GM12878 (cell line): ENCODE measurements around the gene PSMB7. TPM values are rescaled to one million over a fixed set of nuclear protein-coding genes. Genes with fewer than 3 reads are reported as not detected.

Experiments
- ATAC-seq: fragments of 200-7000 bp; cut with Tn5 transposase; 3 replicates; pipeline ENCODE4 v1.9.1; 2020; ENCODE audit warnings: mild to moderate bottlenecking, moderate library complexity
- BruUV-seq: library from RNA; stranded (reverse); fragments of 400-500 nt; replicated peaks from 2 replicates; lab custom pipeline; 2021; lab: Mats Ljungman, UMichigan
- CTCF ChIA-PET: fragments of 300-600 bp; sonication (Branson Sonifier 250); formaldehyde crosslinking; extraction: SDS; loops from one replicate; lab custom pipeline; 2021; ENCODE audit warnings: inconsistent platforms; lab: Yijun Ruan, JAX
- POLR2A ChIA-PET: fragments of 350-600 bp; formaldehyde crosslinking; extraction: SDS; loops from one replicate; lab custom pipeline; 2021; ENCODE audit warnings: inconsistent platforms; lab: Charles Lee
- RAD21 ChIA-PET: fragments of 300-600 bp; sonication (Branson Sonifier 250); formaldehyde crosslinking; loops from one replicate; lab custom pipeline; 2023; ENCODE audit warnings: antibody characterized with exemption; ENCODE audit not compliant: unreplicated experiment; lab: Charles Lee
- SMC1A ChIA-PET: fragments of 300-600 bp; sonication (Branson Sonifier 250); formaldehyde crosslinking; loops from one replicate; lab custom pipeline; 2023; ENCODE audit not compliant: unreplicated experiment, uncharacterized antibody; lab: Charles Lee
- DNase-seq: peaks from one replicate; pipeline ENCODE4 v3.0.0-alpha.2; 2011; ENCODE audit warnings: low read depth, low spot score
- FAIRE-seq: peaks from 3 replicates; lab custom pipeline; 2011; peaks lifted over from hg19 to GRCh38; lab: Jason Lieb, UNC
- H2AFZ ChIP-seq: 2 replicates; pipeline ENCODE4 v1.6.0; 2011; ENCODE audit warnings: low read depth, low read length, control low read depth; ENCODE audit not compliant: control insufficient read depth
- H3K27ac ChIP-seq: 2 replicates; pipeline ENCODE4 v1.5.1; 2011; ENCODE audit warnings: control low read depth; ENCODE audit not compliant: control insufficient read depth, insufficient read depth
- H3K27me3 ChIP-seq, 2 experiments: replicated peaks in 1 of 2; 2 replicates each; pipeline versions ENCODE4 v1.6.0 to v1.6.1; 2011; ENCODE audit warnings: low read length in 1 of 2; ENCODE audit not compliant: control insufficient read depth in 2 of 2, insufficient read depth in 2 of 2
- H3K36me3 ChIP-seq, 2 experiments: 2 replicates each; pipeline ENCODE4 v1.5.1; 2011; ENCODE audit warnings: low read length in 1 of 2; ENCODE audit not compliant: control insufficient read depth in 2 of 2, insufficient read depth in 2 of 2
- H3K4me1 ChIP-seq: 2 replicates; pipeline ENCODE4 v1.6.1; 2011; ENCODE audit warnings: mild to moderate bottlenecking, low read length, moderate library complexity, mixed read lengths; ENCODE audit not compliant: control insufficient read depth, insufficient read depth
- H3K4me2 ChIP-seq: 2 replicates; pipeline ENCODE4 v1.6.0; 2011; ENCODE audit warnings: control low read depth; ENCODE audit not compliant: control insufficient read depth, insufficient read depth
- H3K4me3 ChIP-seq: fragments of 200-600 bp; sonication (generic); 2 replicates; pipeline ENCODE4 v1.5.1; 2016
- H3K79me2 ChIP-seq: 2 replicates; pipeline ENCODE4 v1.6.0; 2011; ENCODE audit warnings: low read length; ENCODE audit not compliant: control insufficient read depth, insufficient read depth
- H3K9ac ChIP-seq: 2 replicates; pipeline ENCODE4 v1.8.0; 2011; ENCODE audit warnings: low read length, control low read depth, mixed read lengths; ENCODE audit not compliant: control insufficient read depth, insufficient read depth
- H3K9me3 ChIP-seq: replicated peaks from 3 replicates; pipeline ENCODE4 v1.5.1; 2011; ENCODE audit warnings: mild to moderate bottlenecking, low read length; ENCODE audit not compliant: control insufficient read depth, insufficient read depth
- H4K20me1 ChIP-seq: 2 replicates; pipeline ENCODE4 v1.6.0; 2011; ENCODE audit not compliant: control insufficient read depth, insufficient read depth
- CBX3 ChIP-seq: fragments of 200-600 bp; sonication (generic); IDR thresholded peaks from 2 replicates; pipeline ENCODE4 v1.6.1; 2016; ENCODE audit warnings: low read depth, borderline replicate concordance
- CREM ChIP-seq: IDR thresholded peaks from 2 replicates; pipeline ENCODE4 v1.6.1; 2014; ENCODE audit warnings: antibody characterized with exemption, low read depth
- HDAC2 ChIP-seq: fragments of 200-600 bp; sonication (generic); IDR thresholded peaks from 2 replicates; pipeline ENCODE4 v1.6.1; 2017
- MYC ChIP-seq: IDR thresholded peaks from 2 replicates; pipeline ENCODE4 v1.6.1; 2011; ENCODE audit warnings: mild to moderate bottlenecking, low read length, moderate library complexity, inconsistent platforms; ENCODE audit not compliant: insufficient read depth, insufficient replicate concordance, insufficient read length, severe bottlenecking
- PAX5 ChIP-seq: IDR thresholded peaks from 2 replicates; pipeline ENCODE4 v1.6.1; 2011; ENCODE audit warnings: low read depth, low read length, borderline replicate concordance
- RAD51 ChIP-seq: fragments of 450-650 bp; IDR thresholded peaks from 2 replicates; pipeline ENCODE4 v1.6.1; 2016; ENCODE audit warnings: moderate library complexity, mild to moderate bottlenecking, inconsistent platforms
- RUNX3 ChIP-seq: IDR thresholded peaks from 2 replicates; pipeline ENCODE4 v1.6.1; 2012; ENCODE audit warnings: low read length, inconsistent platforms
- SIX5 ChIP-seq: IDR thresholded peaks from 2 replicates; pipeline ENCODE4 v1.6.1; 2011; ENCODE audit warnings: mild to moderate bottlenecking, low read depth, low read length, moderate library complexity; ENCODE audit not compliant: severe bottlenecking
- TCF12 ChIP-seq: IDR thresholded peaks from 2 replicates; pipeline ENCODE4 v1.6.1; 2011; ENCODE audit warnings: low read depth, mild to moderate bottlenecking, low read length
- USF1 ChIP-seq: IDR thresholded peaks from 2 replicates; pipeline ENCODE4 v1.6.1; 2011; ENCODE audit warnings: borderline replicate concordance, low read depth, mild to moderate bottlenecking, moderate library complexity, mixed read lengths, low read length; ENCODE audit not compliant: insufficient read depth; ENCODE audit errors: extremely low read length
- WGBS: methylation state at CpG from one replicate; pipeline ENCODE4 v1.1.6; 2016; ENCODE audit warnings: low lambda C conversion rate; ENCODE audit not compliant: insufficient replicate concordance, insufficient coverage; ENCODE audit errors: missing lambda C conversion rate; 5-methylcytosine and 5-hydroxymethylcytosine counted together
- in situ Hi-C: fragments of 300-500 bp; cut with MboI; formaldehyde crosslinking; loops from 9 replicates; pipeline ENCODE4 v1.14.3; 2018; ENCODE audit warnings: mixed read lengths
- intact Hi-C: fragments of 100-400 bp; cut with micrococcal nuclease; formaldehyde crosslinking; loops from one replicate; pipeline ENCODE4 v1.14.2; 2022; ENCODE audit not compliant: unreplicated experiment
- polyA plus RNA-seq, 11 experiments: library from polyadenylated mRNA; depleted of rRNA in 4 of 11; unstranded in 6 of 11; stranded (reverse) in 5 of 11; fragments of >200 nt; fragmentation: Nextera tagmentation in 4 of 11; fragmentation: Illumina TruSeq in 1 of 11; extraction: Ambion mirVana in 4 of 11; extraction: Trizol in 1 of 11; gene quantifications; 1 replicate in 1 of 11; 2 replicates in 10 of 11; pipeline versions ENCODE4 v1.2.1 to v1.2.3, GENCODE V29; 2011 to 2016; ENCODE audit warnings: inconsistent platforms in 2 of 11, missing spikeins in 2 of 11, low read depth in 1 of 11
- total RNA-seq, 4 experiments: library from RNA; depleted of rRNA in 3 of 4; stranded (reverse); fragments of >200 nt in 3 of 4; fragmentation: Illumina TruSeq in 1 of 4; extraction: Trizol in 1 of 4; gene quantifications; 2 replicates each; pipeline versions ENCODE4 v1.2.1 to v1.2.3, GENCODE V29; 2013 to 2021
- TF ChIP-seq, protein P1 (sequence below): fragments of 450-650 bp; formaldehyde crosslinking; IDR thresholded peaks from 2 replicates; pipeline ENCODE4 v1.4.0; 2020; ENCODE audit warnings: mild to moderate bottlenecking, moderate library complexity
- TF ChIP-seq, protein P2 (sequence below): fragments of 450-650 bp; formaldehyde crosslinking; IDR thresholded peaks from 2 replicates; pipeline ENCODE4 v1.5.0; 2022; ENCODE audit warnings: mild to moderate bottlenecking, missing genetic modification characterization
- TF ChIP-seq, protein P3 (sequence below): IDR thresholded peaks from 2 replicates; pipeline ENCODE4 v1.6.1; 2011; ENCODE audit warnings: mild to moderate bottlenecking, low read depth, low read length, moderate library complexity; ENCODE audit not compliant: insufficient replicate concordance

Gene PSMB7
- total and polyA plus RNA-seq, 10 of the 15 experiments (the other 5 are each of a cell fraction or from before 2014, with no cell fraction given): 174 to 564 (median 268) TPM

GRCh38 chr9:124453586-124454191, 38.4 kb upstream of the PSMB7 start:
- H4K20me1 ChIP-seq: no peaks in the 10 kb centered on the region
- SMC1A ChIA-PET: no interaction called here
- DNase-seq: no peak
- H3K27ac ChIP-seq: no peak overlapping the region
- POLR2A ChIA-PET: no interaction called here
- no peak for FAIRE-seq
- in situ Hi-C loops: no loop called here
- H3K27me3 ChIP-seq: peaks cover 5 to 9% of the 10 kb centered on the region in 2 experiments; a peak in 3 of 4 replicates
- no peak overlapping the region for H3K9ac ChIP-seq
- BruUV-seq: no TSS peak
- H2AFZ ChIP-seq: no peak overlapping the region
- no peak overlapping the region for H3K4me2 ChIP-seq
- WGBS: 58% methylated on average over 19 of the region's 35 CpGs
- CTCF ChIA-PET: no interaction called here
- H3K79me2 ChIP-seq: no peaks in the 10 kb centered on the region
- H3K9me3 ChIP-seq: no peaks in the 10 kb centered on the region
- intact Hi-C loops: no loop called here
- H3K36me3 ChIP-seq: no peaks in the 10 kb centered on the region
- H3K4me1 ChIP-seq: no peaks in the 10 kb centered on the region
- H3K4me3 ChIP-seq: no peak overlapping the region
- no peak for ATAC-seq
- RAD21 ChIA-PET: no interaction called here
- TF ChIP-seq, protein P1, sequence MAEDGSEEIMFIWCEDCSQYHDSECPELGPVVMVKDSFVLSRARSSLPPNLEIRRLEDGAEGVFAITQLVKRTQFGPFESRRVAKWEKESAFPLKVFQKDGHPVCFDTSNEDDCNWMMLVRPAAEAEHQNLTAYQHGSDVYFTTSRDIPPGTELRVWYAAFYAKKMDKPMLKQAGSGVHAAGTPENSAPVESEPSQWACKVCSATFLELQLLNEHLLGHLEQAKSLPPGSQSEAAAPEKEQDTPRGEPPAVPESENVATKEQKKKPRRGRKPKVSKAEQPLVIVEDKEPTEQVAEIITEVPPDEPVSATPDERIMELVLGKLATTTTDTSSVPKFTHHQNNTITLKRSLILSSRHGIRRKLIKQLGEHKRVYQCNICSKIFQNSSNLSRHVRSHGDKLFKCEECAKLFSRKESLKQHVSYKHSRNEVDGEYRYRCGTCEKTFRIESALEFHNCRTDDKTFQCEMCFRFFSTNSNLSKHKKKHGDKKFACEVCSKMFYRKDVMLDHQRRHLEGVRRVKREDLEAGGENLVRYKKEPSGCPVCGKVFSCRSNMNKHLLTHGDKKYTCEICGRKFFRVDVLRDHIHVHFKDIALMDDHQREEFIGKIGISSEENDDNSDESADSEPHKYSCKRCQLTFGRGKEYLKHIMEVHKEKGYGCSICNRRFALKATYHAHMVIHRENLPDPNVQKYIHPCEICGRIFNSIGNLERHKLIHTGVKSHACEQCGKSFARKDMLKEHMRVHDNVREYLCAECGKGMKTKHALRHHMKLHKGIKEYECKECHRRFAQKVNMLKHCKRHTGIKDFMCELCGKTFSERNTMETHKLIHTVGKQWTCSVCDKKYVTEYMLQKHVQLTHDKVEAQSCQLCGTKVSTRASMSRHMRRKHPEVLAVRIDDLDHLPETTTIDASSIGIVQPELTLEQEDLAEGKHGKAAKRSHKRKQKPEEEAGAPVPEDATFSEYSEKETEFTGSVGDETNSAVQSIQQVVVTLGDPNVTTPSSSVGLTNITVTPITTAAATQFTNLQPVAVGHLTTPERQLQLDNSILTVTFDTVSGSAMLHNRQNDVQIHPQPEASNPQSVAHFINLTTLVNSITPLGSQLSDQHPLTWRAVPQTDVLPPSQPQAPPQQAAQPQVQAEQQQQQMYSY (CRISPR knock-in tag): no peak
- TF ChIP-seq MYC (no peak), HDAC2 (no peak), TCF12 (no peak), RAD51 (no peak), CBX3 (no peak), CREM (no peak), SIX5 (no peak), USF1 (no peak), PAX5 (no peak), RUNX3 (no peak)
- TF ChIP-seq, protein P2, sequence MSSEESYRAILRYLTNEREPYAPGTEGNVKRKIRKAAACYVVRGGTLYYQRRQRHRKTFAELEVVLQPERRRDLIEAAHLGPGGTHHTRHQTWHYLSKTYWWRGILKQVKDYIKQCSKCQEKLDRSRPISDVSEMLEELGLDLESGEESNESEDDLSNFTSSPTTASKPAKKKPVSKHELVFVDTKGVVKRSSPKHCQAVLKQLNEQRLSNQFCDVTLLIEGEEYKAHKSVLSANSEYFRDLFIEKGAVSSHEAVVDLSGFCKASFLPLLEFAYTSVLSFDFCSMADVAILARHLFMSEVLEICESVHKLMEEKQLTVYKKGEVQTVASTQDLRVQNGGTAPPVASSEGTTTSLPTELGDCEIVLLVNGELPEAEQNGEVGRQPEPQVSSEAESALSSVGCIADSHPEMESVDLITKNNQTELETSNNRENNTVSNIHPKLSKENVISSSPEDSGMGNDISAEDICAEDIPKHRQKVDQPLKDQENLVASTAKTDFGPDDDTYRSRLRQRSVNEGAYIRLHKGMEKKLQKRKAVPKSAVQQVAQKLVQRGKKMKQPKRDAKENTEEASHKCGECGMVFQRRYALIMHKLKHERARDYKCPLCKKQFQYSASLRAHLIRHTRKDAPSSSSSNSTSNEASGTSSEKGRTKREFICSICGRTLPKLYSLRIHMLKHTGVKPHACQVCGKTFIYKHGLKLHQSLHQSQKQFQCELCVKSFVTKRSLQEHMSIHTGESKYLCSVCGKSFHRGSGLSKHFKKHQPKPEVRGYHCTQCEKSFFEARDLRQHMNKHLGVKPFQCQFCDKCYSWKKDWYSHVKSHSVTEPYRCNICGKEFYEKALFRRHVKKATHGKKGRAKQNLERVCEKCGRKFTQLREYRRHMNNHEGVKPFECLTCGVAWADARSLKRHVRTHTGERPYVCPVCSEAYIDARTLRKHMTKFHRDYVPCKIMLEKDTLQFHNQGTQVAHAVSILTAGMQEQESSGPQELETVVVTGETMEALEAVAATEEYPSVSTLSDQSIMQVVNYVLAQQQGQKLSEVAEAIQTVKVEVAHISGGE (CRISPR knock-in tag): no peak
- TF ChIP-seq, protein P3, sequence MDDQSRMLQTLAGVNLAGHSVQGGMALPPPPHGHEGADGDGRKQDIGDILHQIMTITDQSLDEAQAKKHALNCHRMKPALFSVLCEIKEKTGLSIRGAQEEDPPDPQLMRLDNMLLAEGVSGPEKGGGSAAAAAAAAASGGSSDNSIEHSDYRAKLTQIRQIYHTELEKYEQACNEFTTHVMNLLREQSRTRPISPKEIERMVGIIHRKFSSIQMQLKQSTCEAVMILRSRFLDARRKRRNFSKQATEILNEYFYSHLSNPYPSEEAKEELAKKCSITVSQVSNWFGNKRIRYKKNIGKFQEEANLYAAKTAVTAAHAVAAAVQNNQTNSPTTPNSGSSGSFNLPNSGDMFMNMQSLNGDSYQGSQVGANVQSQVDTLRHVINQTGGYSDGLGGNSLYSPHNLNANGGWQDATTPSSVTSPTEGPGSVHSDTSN: no peak
